ENCODE results near the gene E2F2.

E2F2 gene

DNA sequence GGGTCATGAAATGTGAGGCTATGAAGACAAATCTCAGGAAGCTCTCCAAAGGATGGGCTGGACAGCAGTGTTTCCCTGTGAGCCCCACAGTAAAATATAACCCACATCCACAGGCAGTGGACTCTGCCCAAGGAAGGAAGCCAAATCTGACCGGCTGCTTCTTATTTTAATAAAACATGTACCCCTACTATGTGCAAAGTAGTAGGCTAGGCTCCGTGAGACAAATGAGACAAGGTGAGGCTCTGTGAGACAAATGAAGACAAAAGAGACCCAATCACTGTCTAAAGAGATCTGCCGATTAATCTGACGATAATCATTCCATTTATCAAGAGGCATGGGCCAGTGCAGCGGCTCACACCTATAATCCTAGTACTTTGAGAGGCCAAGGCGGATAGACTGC, 49.1 kb downstream of the E2F2 start:
- 90 to 95% methylated on average over 6 of the region's 6 CpGs for WGBS, 2 experiments
- peaks cover 13% of the 10 kb centered on the region for H3K4me1 ChIP-seq (ENCODE audit: control insufficient read depth, insufficient read depth, low read length)
- peaks cover 25% of the 10 kb centered on the region for H3K27me3 ChIP-seq (ENCODE audit: control insufficient read depth, insufficient read depth, low read length, poor library complexity, severe bottlenecking)
- no peaks in the 10 kb centered on the region for H3K9me3 ChIP-seq (ENCODE audit: control insufficient read depth, low read length)
- no peak overlapping the region for H3K4me3 ChIP-seq (ENCODE audit: insufficient read depth, low read depth, low read length)
- H3K27ac ChIP-seq (ENCODE audit: insufficient read depth, low read depth, low read length, poor library complexity, severe bottlenecking), result no peak overlapping the region
- H3K36me3 ChIP-seq (ENCODE audit: control insufficient read depth, insufficient read depth, low read length), result no peaks in the 10 kb centered on the region

DNA sequence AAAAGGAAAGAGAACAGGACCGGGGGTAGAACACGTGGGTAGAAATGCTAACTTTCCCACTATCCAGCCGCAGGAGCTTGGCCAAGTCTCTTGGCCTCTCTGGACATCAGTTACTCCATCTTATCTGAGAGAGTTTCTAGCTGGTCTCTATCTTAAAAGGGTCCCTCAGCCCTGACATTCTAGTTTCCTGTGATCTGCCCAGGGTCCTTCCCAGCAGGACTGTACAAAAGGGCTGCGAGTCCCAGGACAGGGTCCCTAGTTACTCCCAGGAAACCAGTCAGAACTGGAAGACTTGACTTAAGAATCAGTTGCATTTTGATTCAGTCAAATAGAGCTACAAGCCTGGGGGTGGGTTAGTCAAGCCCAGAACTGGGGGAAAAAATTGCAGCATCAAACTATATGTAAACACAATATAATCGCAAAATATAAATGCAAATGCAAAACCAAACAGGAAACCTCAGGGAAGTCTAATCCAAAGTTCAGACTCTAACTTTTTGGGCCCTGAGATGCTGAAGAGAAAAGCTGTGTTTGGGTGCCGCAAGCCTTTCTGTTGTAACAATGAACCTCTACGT, 49.9 kb downstream of the E2F2 start:
- H3K36me3 ChIP-seq (ENCODE audit: control insufficient read depth, insufficient read depth, low read length), result no peaks in the 10 kb centered on the region
- H3K9me3 ChIP-seq (ENCODE audit: control insufficient read depth, low read length), result no peaks in the 10 kb centered on the region
- H3K27me3 ChIP-seq (ENCODE audit: control insufficient read depth, insufficient read depth, low read length, poor library complexity, severe bottlenecking), result peaks cover 25% of the 10 kb centered on the region
- H3K27ac ChIP-seq (ENCODE audit: insufficient read depth, low read depth, low read length, poor library complexity, severe bottlenecking), result no peak overlapping the region
- H3K4me3 ChIP-seq (ENCODE audit: insufficient read depth, low read depth, low read length), result no peak overlapping the region
- peaks cover 13% of the 10 kb centered on the region for H3K4me1 ChIP-seq (ENCODE audit: control insufficient read depth, insufficient read depth, low read length)
- WGBS, 2 experiments, result 88 to 90% methylated on average over 7 of the region's 7 CpGs

DNA sequence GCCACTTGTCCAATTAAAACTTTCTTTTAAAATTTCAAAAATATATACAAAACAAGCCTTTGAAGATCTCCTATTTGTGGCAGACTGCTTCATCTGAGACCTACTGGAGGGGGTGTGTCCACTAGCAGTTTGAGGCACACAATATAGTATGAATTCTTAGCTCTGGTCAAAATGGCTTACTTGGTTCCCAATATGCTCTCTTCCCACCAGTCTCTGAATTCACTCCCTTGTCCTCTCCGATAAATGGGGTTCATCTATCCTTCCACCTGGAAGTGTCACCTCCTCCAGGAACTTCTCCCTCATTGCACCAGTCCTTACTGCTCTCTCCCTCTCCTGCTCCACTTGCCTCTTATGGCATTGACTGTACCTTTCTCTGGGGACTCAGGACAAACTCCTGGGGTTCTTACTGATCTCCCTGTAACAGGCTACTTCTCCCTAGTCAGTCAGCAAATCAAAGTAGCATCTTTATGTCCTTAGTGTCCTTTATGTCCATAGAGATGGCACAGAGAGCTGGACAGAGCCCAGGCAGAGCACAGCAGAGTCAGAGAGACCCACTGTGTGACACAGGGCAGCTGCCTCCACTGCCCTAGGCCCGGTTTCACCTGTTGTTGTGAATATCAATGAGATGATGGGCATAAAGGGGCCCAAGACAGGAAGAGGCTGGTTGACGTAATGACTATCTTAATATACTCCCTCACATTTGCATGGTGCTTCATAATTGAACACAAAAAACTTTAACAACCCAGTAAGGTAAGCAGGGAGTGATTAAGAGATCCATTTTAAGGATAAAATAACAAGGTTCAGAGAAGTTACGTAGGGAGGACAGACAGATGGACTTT, 50.6 kb downstream of the E2F2 start:
- Histone ChIP-seq H3K27ac (ENCODE audit: insufficient read depth, low read depth, low read length, poor library complexity, severe bottlenecking) (no peak overlapping the region), H3K4me1 (ENCODE audit: control insufficient read depth, insufficient read depth, low read length) (peaks cover 13% of the 10 kb centered on the region), H3K9me3 (ENCODE audit: control insufficient read depth, low read length) (no peaks in the 10 kb centered on the region), H3K27me3 (ENCODE audit: control insufficient read depth, insufficient read depth, low read length, poor library complexity, severe bottlenecking) (peaks cover 24% of the 10 kb centered on the region), H3K36me3 (ENCODE audit: control insufficient read depth, insufficient read depth, low read length) (no peaks in the 10 kb centered on the region), H3K4me3 (ENCODE audit: insufficient read depth, low read depth, low read length) (no peak overlapping the region)
- 83 to 89% methylated on average over 3 to 4 of the region's 4 CpGs for WGBS, 2 experiments

DNA sequence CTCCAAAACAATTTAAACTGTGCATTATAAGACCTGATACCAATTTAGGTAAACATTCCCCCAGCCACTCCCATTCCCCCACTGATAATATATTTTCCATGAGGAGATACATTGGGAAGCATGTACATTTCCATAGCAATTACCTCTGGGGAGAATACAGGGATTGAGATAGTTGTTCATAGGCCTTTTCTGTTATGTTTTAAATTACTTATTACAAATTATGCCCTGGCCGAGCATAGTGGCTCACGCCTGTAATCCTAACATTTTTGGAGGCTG, 51.4 kb downstream of the E2F2 start:
- peaks cover 16% of the 10 kb centered on the region for H3K27me3 ChIP-seq (ENCODE audit: control insufficient read depth, insufficient read depth, low read length, poor library complexity, severe bottlenecking)
- WGBS, 2 experiments, result 97 to 100% methylated on average over 2 of the region's 2 CpGs
- no peak overlapping the region for H3K27ac ChIP-seq (ENCODE audit: insufficient read depth, low read depth, low read length, poor library complexity, severe bottlenecking)
- H3K9me3 ChIP-seq (ENCODE audit: control insufficient read depth, low read length), result no peaks in the 10 kb centered on the region
- no peaks in the 10 kb centered on the region for H3K36me3 ChIP-seq (ENCODE audit: control insufficient read depth, insufficient read depth, low read length)
- peaks cover 10% of the 10 kb centered on the region for H3K4me1 ChIP-seq (ENCODE audit: control insufficient read depth, insufficient read depth, low read length)
- H3K4me3 ChIP-seq (ENCODE audit: insufficient read depth, low read depth, low read length), result no peak overlapping the region

DNA sequence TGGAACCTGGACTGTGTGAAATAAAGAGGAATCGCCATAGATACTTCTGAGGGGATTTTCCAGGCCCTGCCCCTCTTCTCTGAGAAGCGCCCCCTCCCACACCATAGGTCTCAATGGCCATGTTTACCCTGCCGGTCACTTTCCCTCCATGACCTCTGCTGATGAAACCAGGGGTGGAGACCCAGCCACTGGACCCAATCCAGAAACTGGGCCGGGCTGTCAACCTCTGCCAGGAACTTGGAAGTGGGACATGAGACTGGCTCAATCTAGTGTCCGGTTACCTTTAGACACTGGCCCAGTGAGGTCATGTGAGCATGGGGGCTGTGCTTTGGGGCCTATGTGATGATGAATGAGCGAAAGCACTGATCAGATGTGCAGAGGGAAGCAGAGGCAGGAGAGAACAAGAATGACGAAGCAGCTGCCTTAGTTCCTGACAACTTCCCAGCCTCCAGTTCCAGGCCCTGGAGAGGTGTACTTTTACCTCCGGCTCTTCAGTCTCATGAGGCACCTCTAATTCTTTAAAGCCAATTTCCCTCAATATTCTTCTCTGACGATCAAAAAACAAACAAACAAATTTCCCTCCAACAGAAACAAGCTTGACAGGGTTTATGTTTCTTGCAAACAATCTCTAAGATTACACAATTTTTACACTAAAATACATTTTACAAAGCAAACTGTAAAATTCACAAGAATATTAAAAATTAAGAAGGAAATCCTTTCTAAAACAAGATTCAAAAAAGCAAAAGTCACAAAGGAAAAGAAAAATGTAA, 52.0 kb downstream of the E2F2 start:
- Histone ChIP-seq H3K4me1 (ENCODE audit: control insufficient read depth, insufficient read depth, low read length) (peaks cover 10% of the 10 kb centered on the region), H3K27ac (ENCODE audit: insufficient read depth, low read depth, low read length, poor library complexity, severe bottlenecking) (no peak overlapping the region), H3K4me3 (ENCODE audit: insufficient read depth, low read depth, low read length) (no peak overlapping the region), H3K27me3 (ENCODE audit: control insufficient read depth, insufficient read depth, low read length, poor library complexity, severe bottlenecking) (peaks cover 16% of the 10 kb centered on the region), H3K9me3 (ENCODE audit: control insufficient read depth, low read length) (no peaks in the 10 kb centered on the region), H3K36me3 (ENCODE audit: control insufficient read depth, insufficient read depth, low read length) (no peaks in the 10 kb centered on the region)
- 88 to 89% methylated on average over 9 of the region's 9 CpGs for WGBS, 2 experiments

DNA sequence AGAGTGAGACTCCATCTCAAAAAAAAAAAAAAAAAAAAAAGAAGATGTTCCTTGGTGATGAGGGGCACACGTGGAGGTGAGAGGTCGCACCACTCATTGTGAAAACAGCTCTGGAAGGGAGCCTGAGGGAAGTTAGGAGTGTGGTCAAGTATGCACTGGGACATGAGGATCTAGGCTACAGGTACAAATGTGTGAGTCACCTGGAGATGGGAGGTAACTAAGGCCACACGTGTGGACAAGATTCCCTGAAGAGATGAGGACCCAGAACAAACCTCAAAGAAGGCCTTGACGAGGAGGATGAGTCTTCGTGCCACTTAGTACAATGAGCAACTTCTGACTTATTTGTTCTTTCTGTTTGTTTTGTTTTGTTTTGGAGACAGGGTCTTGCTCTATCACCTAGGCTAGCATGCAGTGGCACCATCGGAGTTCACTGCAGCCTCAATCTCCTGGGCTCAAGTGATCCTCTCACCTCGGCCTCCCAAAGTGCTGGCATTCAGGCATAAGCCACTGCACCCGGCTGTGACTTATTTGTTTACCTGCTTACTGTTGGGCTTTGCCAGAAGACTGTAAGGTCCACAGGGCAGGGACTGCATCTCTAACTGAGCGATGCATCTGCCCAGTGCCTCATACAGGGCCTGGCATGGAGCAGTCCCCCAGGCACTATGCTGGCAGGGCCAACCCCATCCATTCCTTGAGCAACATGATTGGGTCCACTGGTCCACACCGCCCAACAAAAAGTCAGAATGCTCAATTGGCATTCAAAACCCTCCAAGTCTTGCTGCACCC, 53.5 kb downstream of the E2F2 start:
- H3K4me1 ChIP-seq (ENCODE audit: control insufficient read depth, insufficient read depth, low read length), result peaks cover 3% of the 10 kb centered on the region
- WGBS, 2 experiments, result 93 to 94% methylated on average over 10 of the region's 10 CpGs
- H3K36me3 ChIP-seq (ENCODE audit: control insufficient read depth, insufficient read depth, low read length), result no peaks in the 10 kb centered on the region

DNA sequence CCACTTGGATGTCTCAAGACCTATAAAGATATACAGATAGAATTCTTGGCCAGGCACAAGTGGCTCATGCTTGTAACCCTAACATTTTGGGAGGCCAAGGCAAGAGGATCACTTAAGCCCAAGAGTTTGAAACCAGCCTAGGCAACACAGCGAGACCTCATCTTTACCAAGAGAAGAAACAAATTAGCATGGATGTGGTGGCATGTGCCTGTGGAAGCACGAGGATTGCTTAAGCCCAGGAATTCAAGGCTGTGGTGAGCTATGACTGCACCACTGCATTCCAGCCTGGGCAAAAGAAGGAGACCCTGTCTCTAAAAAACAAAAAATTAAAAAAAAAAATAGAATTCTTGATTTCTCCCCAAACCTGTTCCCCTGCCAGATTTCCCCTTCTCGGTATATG, 55.4 kb downstream of the E2F2 start:
- Histone ChIP-seq H3K27me3 (ENCODE audit: control insufficient read depth, insufficient read depth, low read length, poor library complexity, severe bottlenecking) (no peaks in the 10 kb centered on the region), H3K36me3 (ENCODE audit: control insufficient read depth, insufficient read depth, low read length) (no peaks in the 10 kb centered on the region), H3K4me3 (ENCODE audit: insufficient read depth, low read depth, low read length) (no peak overlapping the region), H3K9me3 (ENCODE audit: control insufficient read depth, low read length) (no peaks in the 10 kb centered on the region), H3K27ac (ENCODE audit: insufficient read depth, low read depth, low read length, poor library complexity, severe bottlenecking) (no peak overlapping the region), H3K4me1 (ENCODE audit: control insufficient read depth, insufficient read depth, low read length) (peaks cover 4% of the 10 kb centered on the region)
- WGBS, 2 experiments, result 86 to 90% methylated on average over 3 of the region's 3 CpGs

More for the DNA sequence above, 53.5 kb downstream of the E2F2 start:
- Histone ChIP-seq H3K27me3 (ENCODE audit: control insufficient read depth, insufficient read depth, low read length, poor library complexity, severe bottlenecking) (peaks cover 4% of the 10 kb centered on the region), H3K9me3 (ENCODE audit: control insufficient read depth, low read length) (no peaks in the 10 kb centered on the region), H3K27ac (ENCODE audit: insufficient read depth, low read depth, low read length, poor library complexity, severe bottlenecking) (no peak overlapping the region), H3K4me3 (ENCODE audit: insufficient read depth, low read depth, low read length) (no peak overlapping the region)

DNA sequence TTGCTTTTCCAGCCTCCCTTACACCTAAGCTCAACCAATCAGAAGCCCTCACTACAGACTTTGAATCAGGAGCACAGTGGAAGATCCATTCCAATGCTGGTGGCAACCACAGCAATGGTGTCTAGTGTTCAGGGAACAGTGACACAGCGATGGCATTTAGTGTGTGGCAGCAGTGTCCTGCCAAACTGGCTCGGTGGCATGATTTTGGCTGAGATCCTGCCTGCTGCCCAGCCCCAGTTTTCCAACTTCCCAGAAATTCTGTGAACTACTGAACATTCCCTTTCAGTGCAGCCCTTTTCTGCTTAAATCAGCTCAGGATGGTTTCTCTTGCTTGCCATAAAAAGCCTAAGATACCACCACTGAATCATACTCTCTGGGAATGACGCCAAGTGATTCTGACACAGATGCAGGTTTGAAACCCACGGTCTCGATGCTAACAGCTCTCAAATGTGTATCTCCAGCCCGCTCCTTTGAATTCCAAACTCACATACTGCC, 55.9 kb downstream of the E2F2 start:
- H3K4me1 ChIP-seq (ENCODE audit: control insufficient read depth, insufficient read depth, low read length), result peaks cover 7% of the 10 kb centered on the region
- H3K27ac ChIP-seq (ENCODE audit: insufficient read depth, low read depth, low read length, poor library complexity, severe bottlenecking), result no peak overlapping the region

DNA sequence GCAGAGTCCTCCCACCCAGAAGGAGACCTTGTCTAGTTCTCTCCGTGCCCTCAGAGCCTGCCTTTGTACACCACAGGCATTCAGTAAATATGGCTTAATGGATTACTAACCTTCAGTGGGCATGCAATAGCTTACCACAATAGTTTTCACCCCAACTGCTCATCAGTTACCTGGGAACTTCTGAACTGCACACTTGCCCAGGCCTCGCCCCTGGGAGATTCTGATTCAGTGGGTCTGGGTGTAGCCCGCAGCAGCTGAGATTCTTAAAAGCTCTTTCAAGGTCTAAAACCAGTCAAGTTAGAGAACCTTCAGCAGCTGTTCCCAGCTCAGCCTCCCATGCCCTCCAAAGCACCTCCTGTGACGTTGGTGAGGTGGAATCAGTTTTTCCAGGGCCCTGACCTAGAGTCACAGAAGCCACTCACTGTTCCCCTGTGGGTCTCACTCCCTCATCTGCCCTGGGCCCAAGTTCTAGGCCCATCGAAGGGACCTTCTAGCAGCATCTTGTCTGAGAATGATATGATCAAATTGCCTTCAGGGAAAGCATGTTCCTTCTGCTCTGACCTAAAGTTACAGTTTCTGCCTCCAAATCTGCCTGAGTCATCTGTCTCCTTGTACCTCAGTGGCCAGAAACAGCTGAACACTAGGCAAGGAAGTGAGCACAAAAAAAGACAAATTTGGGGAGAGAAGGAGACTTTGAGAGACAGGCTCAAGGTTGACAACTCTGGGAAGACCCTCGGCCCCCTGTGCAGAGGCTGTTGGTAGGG, 57.8 kb downstream of the E2F2 start:
- Histone ChIP-seq H3K27me3 (ENCODE audit: control insufficient read depth, insufficient read depth, low read length, poor library complexity, severe bottlenecking) (no peaks in the 10 kb centered on the region), H3K27ac (ENCODE audit: insufficient read depth, low read depth, low read length, poor library complexity, severe bottlenecking) (no peak overlapping the region), H3K4me1 (ENCODE audit: control insufficient read depth, insufficient read depth, low read length) (peaks cover 7% of the 10 kb centered on the region), H3K36me3 (ENCODE audit: control insufficient read depth, insufficient read depth, low read length) (no peaks in the 10 kb centered on the region), H3K9me3 (ENCODE audit: control insufficient read depth, low read length) (no peaks in the 10 kb centered on the region), H3K4me3 (ENCODE audit: insufficient read depth, low read depth, low read length) (no peak overlapping the region)
- WGBS, 2 experiments, result 93 to 94% methylated on average over 6 of the region's 6 CpGs

More for the DNA sequence above, 55.9 kb downstream of the E2F2 start:
- Histone ChIP-seq H3K36me3 (ENCODE audit: control insufficient read depth, insufficient read depth, low read length) (no peaks in the 10 kb centered on the region), H3K27me3 (ENCODE audit: control insufficient read depth, insufficient read depth, low read length, poor library complexity, severe bottlenecking) (no peaks in the 10 kb centered on the region), H3K9me3 (ENCODE audit: control insufficient read depth, low read length) (no peaks in the 10 kb centered on the region), H3K4me3 (ENCODE audit: insufficient read depth, low read depth, low read length) (no peak overlapping the region)
- WGBS, 2 experiments, result 92 to 94% methylated on average over 6 of the region's 6 CpGs
